Adipocyte (in vitro differentiated cells): ENCODE results near the gene LRRC49.
"Not testable (repeated sequence)": the region's sequence is repeated elsewhere in the genome, so short reads cannot be mapped to it uniquely, and the experiment has no call there.

ENCODE experiments used
- DNase-seq: peaks from one replicate; pipeline ENCODE4 v3.0.0-alpha.2; 2015; ENCODE audit warnings: low read depth
- H3K27me3 ChIP-seq: replicated peaks from 2 replicates; pipeline ENCODE4 v1.7.0; 2013; ENCODE audit warnings: mild to moderate bottlenecking, low read length, moderate library complexity; ENCODE audit not compliant: control insufficient read depth, insufficient read depth
- H3K36me3 ChIP-seq: 2 replicates; pipeline ENCODE4 v1.7.0; 2013; ENCODE audit warnings: low read length, mild to moderate bottlenecking, moderate library complexity; ENCODE audit not compliant: control insufficient read depth, insufficient read depth, severe bottlenecking
- H3K4me1 ChIP-seq: 2 replicates; pipeline ENCODE4 v1.7.0; 2013; ENCODE audit warnings: mild to moderate bottlenecking, low read length, moderate library complexity; ENCODE audit not compliant: control insufficient read depth, insufficient read depth
- H3K4me3 ChIP-seq: 2 replicates; pipeline ENCODE4 v1.7.0; 2013; ENCODE audit warnings: mild to moderate bottlenecking, low read length, moderate library complexity
- H3K9ac ChIP-seq: 2 replicates; pipeline ENCODE4 v1.7.0; 2013; ENCODE audit warnings: mild to moderate bottlenecking, low read length, moderate library complexity
- H3K9me3 ChIP-seq: 2 replicates; pipeline ENCODE4 v1.7.0; 2013; ENCODE audit warnings: mild to moderate bottlenecking, low read length, moderate library complexity; ENCODE audit not compliant: control insufficient read depth

The LRRC49 gene

GRCh38 chr15:71005895-71006294 is 113.3 kb downstream of the LRRC49 start:
- no peak for DNase-seq
- Histone ChIP-seq H3K9me3 (no peaks in the 10 kb centered on the region), H3K9ac (no peak overlapping the region), H3K27me3 (no peaks in the 10 kb centered on the region), H3K4me3 (no peak overlapping the region), H3K36me3 (no peaks in the 10 kb centered on the region), H3K4me1 (peaks cover 11% of the 10 kb centered on the region)

DNA sequence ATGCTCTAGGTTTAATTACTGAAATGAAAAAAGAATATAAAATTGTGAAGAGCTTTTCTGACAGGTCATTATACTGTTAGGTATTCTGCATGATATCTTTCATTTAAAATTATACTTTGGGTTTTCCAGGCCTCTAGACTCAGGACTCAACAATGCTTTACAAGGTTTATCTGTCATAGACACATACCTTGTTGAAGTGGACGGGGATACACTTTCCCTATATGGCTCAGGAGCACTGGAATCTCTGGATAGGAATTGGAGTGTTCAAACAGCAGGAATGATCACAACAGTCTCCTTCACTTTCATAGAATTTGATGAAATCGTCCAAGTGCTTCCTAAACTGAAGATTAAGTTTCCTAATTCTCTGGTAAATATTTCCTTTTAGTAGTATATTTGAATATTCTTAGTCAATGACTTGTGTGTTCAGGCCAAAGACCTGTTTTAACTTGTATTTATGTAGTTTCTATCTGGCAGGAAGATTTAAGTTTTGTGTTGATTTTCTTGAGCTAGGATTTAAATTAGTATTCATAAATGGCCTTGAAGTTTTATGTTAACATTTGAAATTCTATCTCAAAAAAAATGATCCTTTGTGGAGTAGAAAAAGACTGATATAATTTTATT is 115.7 kb downstream of the LRRC49 start:
- H3K9ac ChIP-seq: no peak overlapping the region
- no peak overlapping the region for H3K4me3 ChIP-seq
- peaks cover 4% of the 10 kb centered on the region for H3K4me1 ChIP-seq
- no peaks in the 10 kb centered on the region for H3K36me3 ChIP-seq
- DNase-seq: no peak
- H3K27me3 ChIP-seq: no peaks in the 10 kb centered on the region
- H3K9me3 ChIP-seq: no peaks in the 10 kb centered on the region

DNA sequence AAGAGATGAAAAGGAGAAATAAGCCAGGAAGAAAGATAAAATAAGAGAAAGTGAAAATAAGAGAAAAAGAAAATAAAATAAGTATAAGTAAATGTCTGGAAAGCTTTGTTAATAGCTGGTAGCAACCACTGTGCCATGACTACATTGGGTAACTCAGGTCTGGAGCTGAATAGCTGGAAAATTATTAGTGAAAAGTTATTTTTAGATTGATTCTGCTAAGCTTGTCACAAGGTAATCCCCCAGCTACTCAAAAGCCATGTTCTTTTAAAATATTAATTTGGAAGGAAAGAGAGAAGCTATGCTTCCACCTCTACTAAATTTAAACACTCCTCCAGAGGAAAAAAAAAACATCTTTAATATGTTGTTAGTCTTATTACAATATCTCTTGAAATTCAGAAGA is 117.8 kb downstream of the LRRC49 start:
- no peaks in the 10 kb centered on the region for H3K9me3 ChIP-seq
- no peak overlapping the region for H3K9ac ChIP-seq
- no peak overlapping the region for H3K4me3 ChIP-seq
- H3K27me3 ChIP-seq: no peaks in the 10 kb centered on the region
- H3K36me3 ChIP-seq: no peaks in the 10 kb centered on the region
- H3K4me1 ChIP-seq: no peaks in the 10 kb centered on the region
- DNase-seq: no peak

- no peak overlapping the region for H3K4me3 ChIP-seq
- H3K9me3 ChIP-seq: no peaks in the 10 kb centered on the region
- no peak overlapping the region for H3K9ac ChIP-seq
- H3K36me3 ChIP-seq: no peaks in the 10 kb centered on the region
- no peaks in the 10 kb centered on the region for H3K27me3 ChIP-seq
- no peak for DNase-seq
- no peaks in the 10 kb centered on the region for H3K4me1 ChIP-seq
Observed at GRCh38 chr15:71010997-71011396, 118.4 kb downstream of the LRRC49 start.

DNA sequence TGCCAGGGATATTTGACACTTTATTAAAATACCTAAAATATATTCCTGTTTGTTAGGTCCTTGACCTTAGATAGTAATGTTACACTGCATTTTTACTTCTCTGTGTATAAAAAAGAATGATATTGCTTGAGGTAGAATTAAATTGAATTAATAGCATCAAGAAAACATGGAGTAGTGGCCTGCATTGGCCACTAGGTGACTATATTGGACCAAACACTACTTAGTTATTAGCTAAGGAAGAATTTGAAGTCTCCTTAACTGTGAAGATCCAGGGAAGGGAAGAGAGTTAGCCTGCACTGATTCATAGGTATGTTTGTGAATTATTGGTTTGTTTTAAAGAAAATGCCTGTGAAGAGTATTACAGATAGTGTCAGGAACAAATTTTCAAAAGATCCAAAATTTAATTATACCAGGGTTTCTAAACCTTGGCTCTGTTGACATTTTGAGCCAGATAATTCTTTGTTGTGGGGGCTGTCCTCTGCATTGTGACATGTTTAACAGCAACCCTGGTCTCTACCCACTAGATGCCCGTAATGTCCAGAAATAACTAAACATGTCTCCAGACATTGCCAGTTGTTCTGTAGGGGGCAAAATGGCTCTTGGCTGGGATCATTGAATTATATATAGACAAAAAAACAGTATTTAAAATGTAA is 119.0 kb downstream of the LRRC49 start:
- Histone ChIP-seq H3K9ac (no peak overlapping the region), H3K27me3 (no peaks in the 10 kb centered on the region), H3K4me1 (no peaks in the 10 kb centered on the region), H3K9me3 (no peaks in the 10 kb centered on the region), H3K36me3 (no peaks in the 10 kb centered on the region), H3K4me3 (no peak overlapping the region)
- DNase-seq: peak; percentile 73

DNA sequence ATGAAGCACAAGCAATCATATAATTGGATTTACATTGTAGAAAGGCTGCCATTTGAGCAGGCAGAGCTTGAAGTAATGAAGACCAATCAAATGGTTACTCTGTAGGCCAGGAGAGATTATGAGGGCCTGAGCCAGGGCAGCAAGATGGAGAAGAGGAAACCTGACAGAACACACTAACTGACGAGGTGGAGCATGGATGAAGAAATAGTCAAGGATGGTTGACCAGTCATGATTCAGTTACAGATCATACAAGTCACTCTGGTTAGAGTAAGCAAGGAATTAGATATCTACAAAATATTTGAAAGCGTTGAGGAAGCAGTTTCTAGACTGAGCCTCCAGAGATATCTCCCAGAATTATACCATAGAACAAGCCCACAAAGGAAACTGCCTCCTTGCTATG is 120.8 kb downstream of the LRRC49 start:
- no peaks in the 10 kb centered on the region for H3K9me3 ChIP-seq
- H3K4me1 ChIP-seq: no peaks in the 10 kb centered on the region
- H3K4me3 ChIP-seq: no peak overlapping the region
- no peak overlapping the region for H3K9ac ChIP-seq
- H3K27me3 ChIP-seq: no peaks in the 10 kb centered on the region
- no peaks in the 10 kb centered on the region for H3K36me3 ChIP-seq
- DNase-seq: no peak

- DNase-seq: no peak
- Histone ChIP-seq H3K9ac (no peak overlapping the region), H3K4me3 (no peak overlapping the region)
Observed at GRCh38 chr15:71015342-71015741, 122.7 kb downstream of the LRRC49 start.

GRCh38 chr15:71031232-71031631 is 138.6 kb downstream of the LRRC49 start:
- H3K4me3 ChIP-seq, H3K36me3 ChIP-seq, DNase-seq, H3K9ac ChIP-seq, H3K4me1 ChIP-seq, H3K27me3 ChIP-seq, H3K9me3 ChIP-seq: not testable (repeated sequence)

More at GRCh38 chr15:71015342-71015741, 122.7 kb downstream of the LRRC49 start:
- Histone ChIP-seq H3K9me3 (peaks cover 10% of the 10 kb centered on the region), H3K27me3 (no peaks in the 10 kb centered on the region), H3K4me1 (no peaks in the 10 kb centered on the region), H3K36me3 (no peaks in the 10 kb centered on the region)

DNA sequence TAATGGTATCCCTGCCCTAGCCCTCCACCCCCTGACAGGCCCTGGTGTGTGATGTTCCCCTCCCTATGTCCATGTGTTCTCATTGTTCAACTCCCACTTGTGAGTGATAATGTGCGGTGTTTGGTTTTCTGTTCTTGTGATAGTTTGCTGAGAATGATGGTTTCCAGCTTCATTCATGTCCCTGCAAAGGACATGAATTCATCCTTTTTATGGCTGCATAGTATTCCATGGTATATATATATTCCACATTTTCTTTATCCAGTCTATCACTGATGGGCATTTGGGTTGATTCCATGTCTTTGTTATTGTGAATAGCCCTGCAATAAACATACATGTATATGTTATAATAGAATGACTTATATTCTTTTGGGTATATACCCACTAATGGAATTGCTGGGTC is 142.9 kb downstream of the LRRC49 start:
- H3K4me3 ChIP-seq, H3K36me3 ChIP-seq, H3K9ac ChIP-seq, H3K9me3 ChIP-seq, H3K27me3 ChIP-seq, H3K4me1 ChIP-seq, DNase-seq: not testable (repeated sequence)

GRCh38 chr15:71042356-71042922 is 149.8 kb downstream of the LRRC49 start:
- Histone ChIP-seq H3K4me3 (no peak overlapping the region), H3K9me3 (no peaks in the 10 kb centered on the region)

DNA sequence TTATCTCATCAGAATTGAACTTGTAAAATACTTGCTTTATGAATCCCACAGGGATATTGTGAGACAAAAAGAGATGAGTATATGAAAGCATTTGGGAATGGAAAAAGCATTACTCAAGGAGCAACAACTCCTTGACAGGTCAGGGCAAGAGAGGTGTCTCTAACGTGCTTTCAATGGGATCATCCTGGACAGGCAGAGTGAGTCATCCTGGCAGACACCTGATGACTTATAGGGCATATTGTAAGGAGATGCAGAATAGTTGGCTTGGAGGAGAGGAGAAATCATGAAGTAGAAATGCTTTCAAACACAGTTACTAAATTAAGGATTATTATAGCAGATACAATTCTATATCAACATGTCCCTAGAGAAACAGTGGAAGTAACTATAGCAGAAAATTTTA is 150.7 kb downstream of the LRRC49 start:
- H3K27me3 ChIP-seq: no peaks in the 10 kb centered on the region
- H3K9ac ChIP-seq: no peak overlapping the region
- no peak overlapping the region for H3K4me3 ChIP-seq
- no peaks in the 10 kb centered on the region for H3K9me3 ChIP-seq
- H3K4me1 ChIP-seq: peaks cover 12% of the 10 kb centered on the region
- DNase-seq: no peak
- no peaks in the 10 kb centered on the region for H3K36me3 ChIP-seq

More at GRCh38 chr15:71042356-71042922, 149.8 kb downstream of the LRRC49 start:
- H3K36me3 ChIP-seq: no peaks in the 10 kb centered on the region
- peaks cover 11% of the 10 kb centered on the region for H3K4me1 ChIP-seq
- no peaks in the 10 kb centered on the region for H3K27me3 ChIP-seq
- H3K9ac ChIP-seq: no peak overlapping the region
- no peak for DNase-seq
